ENCODE data around the gene METTL2A.

GRCh38 chr17:62381561-62381960 is 42.1 kb upstream of the METTL2A start:
- TF ChIP-seq POLR2A (IDR thresholded peaks at IDR 0.05; ENCODE audit: low read depth, low read length) (no peak), TAF1 (IDR thresholded peaks at IDR 0.05; ENCODE audit: low read depth, low read length) (no peak)

Measured in GM12891 (cell line).